T47D (cell line): ENCODE measurements around the gene WDR86.

Experiments used
- DNase-seq, 2 experiments: peaks; one replicate each; pipeline versions ENCODE4 v3.0.0 to v3.0.0-alpha.2; 2011 to 2012; ENCODE audit warnings: low read depth in 1 of 2, low spot score in 1 of 2
- JUND ChIP-seq: IDR thresholded peaks from 2 replicates; pipeline ENCODE4 v1.6.1; 2012; ENCODE audit warnings: low read depth
- in situ Hi-C: cut with HindIII; loops from 2 replicates; pipeline ENCODE4 v1.10.0; 2016; ENCODE audit warnings: low sequenced_read_pairs, low pct_unique_long_range_greater_than_20kb

Gene WDR86

GRCh38 chr7:151387161-151388006 is 22.5 kb downstream of the WDR86 start:
- DNase-seq, result no peak
- in situ Hi-C loops, result no loop called here
- no peak for TF ChIP-seq JUND

- no peak for TF ChIP-seq JUND
- peak; percentile 61 to 66 for DNase-seq
- in situ Hi-C loops, result no loop called here
Measured at GRCh38 chr7:151386301-151387160, 23.3 kb downstream of the WDR86 start.

DNA sequence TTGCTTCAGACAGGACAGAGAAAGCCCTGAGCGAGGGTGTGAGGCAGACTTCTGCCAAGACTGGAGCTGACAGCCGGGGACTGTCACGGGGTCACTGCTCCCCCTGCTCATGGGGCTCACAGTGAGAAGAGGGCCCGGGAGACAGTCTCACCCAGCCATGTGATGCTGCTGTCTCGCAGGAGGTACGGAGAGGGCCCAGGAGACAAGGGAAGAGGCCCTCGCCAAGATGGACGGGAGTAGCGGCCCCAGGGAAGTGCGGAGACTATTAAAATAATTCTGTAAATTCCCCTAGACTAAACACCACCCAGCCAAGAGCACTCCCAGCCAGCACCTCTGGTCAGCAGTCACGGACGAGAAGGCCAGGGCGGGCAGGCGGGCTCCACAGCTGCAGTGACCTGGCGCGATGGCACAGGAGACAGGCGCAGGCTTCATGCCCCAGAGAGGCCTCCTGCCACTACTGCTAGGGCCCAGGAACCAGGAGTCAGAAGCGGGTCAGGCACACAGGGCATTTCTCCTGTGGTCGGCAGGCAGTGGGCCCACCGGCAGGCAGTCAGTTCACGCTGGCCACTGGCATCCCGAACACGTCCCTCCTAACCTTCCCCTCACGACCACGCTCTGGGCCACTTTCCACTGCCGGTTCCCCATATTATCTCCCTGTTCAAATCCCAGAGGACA is 24.1 kb downstream of the WDR86 start:
- in situ Hi-C loops, result no loop called here
- DNase-seq, result no peak
- no peak for TF ChIP-seq JUND

DNA sequence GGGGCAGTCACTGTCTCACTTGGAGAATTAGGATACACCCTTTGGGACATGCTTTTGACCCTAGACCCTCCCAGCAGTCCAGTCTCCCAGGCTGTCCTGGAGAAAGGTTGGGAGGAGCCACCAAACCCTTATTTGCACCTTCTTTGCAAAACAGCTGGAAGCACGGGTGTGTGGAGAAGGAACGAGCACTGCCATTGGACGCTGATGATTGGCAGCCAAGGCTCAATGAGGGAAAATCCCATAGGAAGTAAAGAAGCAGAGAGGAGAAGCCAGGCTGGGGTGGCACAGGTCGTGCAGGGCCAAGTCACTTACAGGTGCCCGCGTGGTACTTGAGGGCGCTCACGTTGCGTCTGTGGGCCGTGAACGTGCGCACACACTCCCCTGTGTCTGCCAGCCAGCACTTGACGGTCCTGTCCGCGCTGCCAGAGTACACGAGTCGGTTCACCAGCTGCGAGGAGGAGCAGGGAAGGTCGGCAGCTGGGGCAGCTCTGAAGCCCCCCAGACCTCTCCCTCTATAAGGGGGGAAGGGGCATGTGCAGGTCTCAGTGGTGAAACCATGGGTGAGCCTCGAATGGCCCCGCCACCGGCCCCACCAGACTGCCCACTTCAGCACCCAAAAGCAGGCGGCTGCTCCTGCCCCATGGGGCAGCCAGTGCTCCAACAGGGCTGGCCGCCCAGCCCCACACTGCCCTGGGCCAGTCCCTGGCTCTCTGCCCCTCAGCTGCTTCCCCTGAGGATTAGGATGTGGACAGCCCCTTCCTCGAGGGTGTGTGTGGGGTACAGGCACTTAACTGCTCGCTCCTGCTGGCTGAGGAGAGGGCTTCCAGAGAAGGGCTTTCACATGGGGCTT is 24.8 kb downstream of the WDR86 start:
- no peak for TF ChIP-seq JUND
- no peak for DNase-seq
- in situ Hi-C loops, result no loop called here

- no peak for DNase-seq
- in situ Hi-C loops, result no loop called here
- TF ChIP-seq JUND, result no peak
Measured at GRCh38 chr7:151384352-151384697, 25.5 kb downstream of the WDR86 start.

GRCh38 chr7:151383638-151384351 is 26.0 kb downstream of the WDR86 start:
- TF ChIP-seq JUND, result no peak
- DNase-seq, result peak in 1 of 2 experiments; percentile 41
- in situ Hi-C loops, result no loop called here

- DNase-seq, result no peak
- no peak for TF ChIP-seq JUND
Measured at GRCh38 chr7:151382079-151382885, 27.6 kb downstream of the WDR86 start.

GRCh38 chr7:151381348-151382078 is 28.3 kb downstream of the WDR86 start:
- in situ Hi-C loops, result no loop called here
- no peak for DNase-seq
- TF ChIP-seq JUND, result no peak

More at GRCh38 chr7:151382079-151382885, 27.6 kb downstream of the WDR86 start:
- in situ Hi-C loops, result no loop called here

GRCh38 chr7:151381098-151381347 is 28.8 kb downstream of the WDR86 start:
- DNase-seq, result no peak
- TF ChIP-seq JUND, result no peak
- in situ Hi-C loops, result no loop called here
